Upper lobe of right lung (tissue), 1 donor: ENCODE data around the gene ZRANB3. TPM values are rescaled to one million over a fixed set of nuclear protein-coding genes. Genes with fewer than 3 reads are reported as not detected.

ENCODE experiments used
- ATAC-seq: fragments of 200-7000 bp; cut with Tn5 transposase; one replicate; pipeline ENCODE4 v1.9.1; 2020; ENCODE audit warnings: mild to moderate bottlenecking, moderate library complexity
- DNase-seq: peaks from one replicate; pipeline ENCODE4 v3.0.0-alpha.2; 2020
- H3K27ac ChIP-seq: fragments of 200-600 bp; one replicate; pipeline ENCODE4 v1.8.0; 2022
- H3K27me3 ChIP-seq: fragments of 200-600 bp; one replicate; pipeline ENCODE4 v1.8.0; 2022; ENCODE audit warnings: mild to moderate bottlenecking
- H3K36me3 ChIP-seq: fragments of 200-600 bp; one replicate; pipeline ENCODE4 v1.8.0; 2022
- H3K4me1 ChIP-seq: fragments of 200-600 bp; one replicate; pipeline ENCODE4 v1.8.0; 2022
- H3K4me3 ChIP-seq: fragments of 200-600 bp; one replicate; pipeline ENCODE4 v1.8.0; 2022; ENCODE audit warnings: mild to moderate bottlenecking
- H3K9me3 ChIP-seq: fragments of 200-600 bp; one replicate; pipeline ENCODE4 v1.8.0; 2022
- intact Hi-C: fragments of 100-400 bp; cut with DNase I; formaldehyde crosslinking; loops from one replicate; pipeline ENCODE4 v1.11.0; 2022
- total RNA-seq: library from RNA; stranded (reverse); fragmentation: NEBNext Ultra II Directional; extraction: Animal tissue kit (Norgen Biotek cat#: 25700); gene quantifications from one replicate; pipeline ENCODE4 v1.2.1, GENCODE V29; 2021
- TF ChIP-seq, protein P1 (sequence below): fragments of 200-600 bp; IDR thresholded peaks from one replicate; pipeline ENCODE4 v1.8.0; 2022; ENCODE audit warnings: antibody characterized with exemption
- donor health status: DM: no; HTN: yes; CAD: no; lungs with severe emphysema.

Gene ZRANB3
- total RNA-seq, 1 donor from 2014 or later, result 4.1 TPM

DNA sequence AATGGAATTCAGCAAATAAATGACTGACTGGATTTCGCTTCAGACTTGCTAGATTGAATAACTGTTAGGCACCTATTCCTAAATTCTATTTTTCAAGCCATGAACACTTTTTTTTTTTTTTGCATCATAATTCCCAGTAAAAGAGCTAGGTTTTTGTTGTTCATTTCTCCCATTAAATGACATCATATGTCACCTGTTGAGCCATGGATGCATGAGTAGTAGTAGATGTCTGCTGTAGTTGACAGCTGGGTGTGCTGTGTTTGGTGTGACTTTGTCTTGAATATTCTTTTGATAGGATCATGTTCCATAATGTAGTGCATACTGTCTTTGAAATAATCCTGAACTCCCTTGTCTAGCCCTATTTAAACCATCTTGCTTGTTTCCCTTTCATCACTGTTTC, 363.7 kb downstream of the ZRANB3 start:
- DNase-seq (no peak), ATAC-seq (no peak)
- Histone ChIP-seq H3K9me3 (no peaks in the 10 kb centered on the region), H3K27me3 (no peaks in the 10 kb centered on the region), H3K4me3 (no peak overlapping the region), H3K4me1 (no peaks in the 10 kb centered on the region), H3K27ac (no peak overlapping the region), H3K36me3 (peaks cover 90% of the 10 kb centered on the region)
- TF ChIP-seq, protein P1, sequence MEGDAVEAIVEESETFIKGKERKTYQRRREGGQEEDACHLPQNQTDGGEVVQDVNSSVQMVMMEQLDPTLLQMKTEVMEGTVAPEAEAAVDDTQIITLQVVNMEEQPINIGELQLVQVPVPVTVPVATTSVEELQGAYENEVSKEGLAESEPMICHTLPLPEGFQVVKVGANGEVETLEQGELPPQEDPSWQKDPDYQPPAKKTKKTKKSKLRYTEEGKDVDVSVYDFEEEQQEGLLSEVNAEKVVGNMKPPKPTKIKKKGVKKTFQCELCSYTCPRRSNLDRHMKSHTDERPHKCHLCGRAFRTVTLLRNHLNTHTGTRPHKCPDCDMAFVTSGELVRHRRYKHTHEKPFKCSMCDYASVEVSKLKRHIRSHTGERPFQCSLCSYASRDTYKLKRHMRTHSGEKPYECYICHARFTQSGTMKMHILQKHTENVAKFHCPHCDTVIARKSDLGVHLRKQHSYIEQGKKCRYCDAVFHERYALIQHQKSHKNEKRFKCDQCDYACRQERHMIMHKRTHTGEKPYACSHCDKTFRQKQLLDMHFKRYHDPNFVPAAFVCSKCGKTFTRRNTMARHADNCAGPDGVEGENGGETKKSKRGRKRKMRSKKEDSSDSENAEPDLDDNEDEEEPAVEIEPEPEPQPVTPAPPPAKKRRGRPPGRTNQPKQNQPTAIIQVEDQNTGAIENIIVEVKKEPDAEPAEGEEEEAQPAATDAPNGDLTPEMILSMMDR, result no peak
- intact Hi-C loops, result no loop called here

DNA sequence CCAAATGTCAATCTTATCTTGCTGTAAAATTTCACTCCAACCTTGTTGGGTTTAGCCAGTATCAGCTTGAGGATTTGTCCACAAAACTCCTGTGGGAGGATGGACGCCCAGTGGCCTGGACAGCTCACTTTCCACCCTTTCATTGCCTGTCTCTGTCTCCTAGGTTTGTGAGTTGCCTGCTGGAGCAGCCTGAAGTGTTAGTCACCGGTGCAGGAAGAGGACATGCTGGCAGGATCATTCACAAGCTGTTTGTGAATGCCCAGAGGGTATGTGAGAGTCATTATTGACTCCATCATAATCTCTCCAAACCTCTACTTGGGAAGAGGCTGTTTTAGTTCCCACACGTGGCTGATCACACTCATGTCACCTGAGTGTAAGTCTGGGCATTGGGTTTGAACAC, 366.6 kb downstream of the ZRANB3 start:
- ATAC-seq (no peak), DNase-seq (no peak)
- Histone ChIP-seq H3K4me1 (no peaks in the 10 kb centered on the region), H3K36me3 (peaks cover 75% of the 10 kb centered on the region), H3K27ac (no peak overlapping the region), H3K9me3 (no peaks in the 10 kb centered on the region), H3K27me3 (no peaks in the 10 kb centered on the region), H3K4me3 (no peak overlapping the region)
- TF ChIP-seq, protein P1, result no peak
- intact Hi-C loops, result no loop called here

DNA sequence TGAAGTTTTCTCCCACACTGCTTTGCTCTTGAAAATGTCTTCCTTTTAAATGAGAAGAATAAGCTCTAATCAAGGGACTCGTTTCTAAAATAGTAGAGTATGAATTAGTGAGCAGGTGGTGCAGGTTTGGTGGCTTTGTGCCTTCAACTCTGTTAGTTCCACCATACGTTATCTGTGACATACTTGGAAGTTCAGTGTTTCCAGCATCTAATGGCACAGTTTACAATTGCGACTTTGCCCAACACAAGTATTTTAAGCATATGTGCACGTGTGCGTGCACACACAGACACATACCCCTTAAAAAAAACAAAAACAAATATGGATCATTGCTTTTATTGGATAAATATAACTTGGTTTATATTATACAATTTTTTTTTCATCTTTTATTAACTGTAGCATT, 367.1 kb downstream of the ZRANB3 start:
- H3K4me1 ChIP-seq, result no peaks in the 10 kb centered on the region
- TF ChIP-seq, protein P1, result no peak
- H3K9me3 ChIP-seq, result no peaks in the 10 kb centered on the region
- DNase-seq, result no peak
- H3K27ac ChIP-seq, result no peak overlapping the region
- intact Hi-C loops, result no loop called here
- H3K4me3 ChIP-seq, result no peak overlapping the region
- no peaks in the 10 kb centered on the region for H3K27me3 ChIP-seq
- no peak for ATAC-seq
- H3K36me3 ChIP-seq, result peaks cover 75% of the 10 kb centered on the region

DNA sequence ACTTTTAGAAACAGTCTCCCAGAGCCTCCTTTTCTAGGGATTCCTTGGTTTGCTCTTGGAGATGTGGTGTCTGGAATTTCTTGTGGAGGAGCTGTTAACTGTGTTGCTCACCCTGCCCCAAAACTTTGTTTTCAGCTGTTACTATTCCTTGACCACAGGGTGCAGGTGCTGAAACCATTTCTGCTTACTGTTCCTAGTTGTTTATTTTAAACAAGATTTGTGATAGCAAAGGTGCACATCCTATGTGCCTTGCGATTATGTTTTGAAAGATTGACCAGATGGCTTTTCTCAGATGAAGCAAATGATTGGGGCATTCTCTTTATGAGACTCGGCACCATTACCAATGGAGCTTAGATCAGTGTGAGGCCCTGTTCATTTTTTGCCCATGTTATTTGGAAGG, 367.7 kb downstream of the ZRANB3 start:
- Histone ChIP-seq H3K4me1 (no peaks in the 10 kb centered on the region), H3K9me3 (no peaks in the 10 kb centered on the region), H3K27me3 (no peaks in the 10 kb centered on the region), H3K36me3 (peaks cover 70% of the 10 kb centered on the region), H3K27ac (no peak overlapping the region), H3K4me3 (no peak overlapping the region)
- no peak for ATAC-seq
- TF ChIP-seq, protein P1, result no peak
- DNase-seq, result no peak
- intact Hi-C loops, result no loop called here

DNA sequence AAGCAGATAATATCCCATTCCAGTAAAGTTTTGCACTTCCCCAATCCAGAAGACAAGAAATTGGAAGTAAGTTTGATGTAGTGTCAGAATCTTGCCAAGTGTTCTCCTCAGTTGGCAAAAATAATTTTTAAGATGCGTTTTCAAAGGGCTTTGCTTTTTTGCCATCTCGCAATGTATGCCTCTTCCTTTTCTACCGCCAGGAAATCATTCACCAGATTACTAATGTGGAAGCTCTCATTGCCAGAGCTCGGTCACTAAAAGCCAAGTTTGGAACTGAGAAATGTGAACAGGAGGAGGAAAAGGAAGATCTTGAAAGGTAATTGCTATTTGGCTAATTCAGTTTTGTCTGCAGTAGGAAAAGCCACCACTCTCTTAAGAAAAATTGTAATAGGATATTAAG, 368.2 kb downstream of the ZRANB3 start:
- H3K4me1 ChIP-seq, result no peaks in the 10 kb centered on the region
- peaks cover 70% of the 10 kb centered on the region for H3K36me3 ChIP-seq
- DNase-seq (no peak), ATAC-seq (no peak)
- H3K9me3 ChIP-seq, result no peaks in the 10 kb centered on the region
- intact Hi-C loops, result no loop called here
- TF ChIP-seq, protein P1, result no peak
- no peak overlapping the region for H3K27ac ChIP-seq
- no peak overlapping the region for H3K4me3 ChIP-seq
- H3K27me3 ChIP-seq, result no peaks in the 10 kb centered on the region

DNA sequence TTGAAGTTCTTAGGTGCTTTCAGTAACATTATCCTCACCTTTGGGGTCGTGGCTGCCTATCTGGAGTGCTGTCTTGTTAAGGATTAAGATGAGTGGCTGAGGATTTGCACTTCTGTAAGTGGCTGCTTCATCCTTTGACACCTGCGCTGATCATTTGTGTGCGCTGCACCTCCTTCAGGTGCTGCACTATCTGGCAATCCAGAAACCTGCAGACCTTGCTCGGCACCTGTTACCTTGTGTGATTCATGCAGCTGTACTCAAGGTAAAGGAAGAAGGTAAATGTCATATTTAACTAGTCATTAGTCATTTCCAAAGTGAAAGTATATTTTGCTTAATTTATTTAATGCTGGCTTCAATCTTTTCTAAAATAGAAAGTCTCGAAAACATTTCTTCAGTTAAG, 368.6 kb downstream of the ZRANB3 start:
- DNase-seq (no peak), ATAC-seq (no peak)
- H3K4me3 ChIP-seq, result no peak overlapping the region
- intact Hi-C loops, result no loop called here
- no peaks in the 10 kb centered on the region for H3K4me1 ChIP-seq
- TF ChIP-seq, protein P1, result no peak
- no peak overlapping the region for H3K27ac ChIP-seq
- no peaks in the 10 kb centered on the region for H3K9me3 ChIP-seq
- no peaks in the 10 kb centered on the region for H3K27me3 ChIP-seq
- peaks cover 70% of the 10 kb centered on the region for H3K36me3 ChIP-seq
